Gastrocnemius medialis (tissue), 4 donors: ENCODE measurements around the gene PEDS1. TPM values are rescaled to one million over a fixed set of nuclear protein-coding genes. Genes with fewer than 3 reads are reported as not detected.
A peak's percentile ranks its signal among the peaks of the same experiment; 100 is the strongest.
"Not testable (repeated sequence)": the region's sequence is repeated elsewhere in the genome, so short reads cannot be mapped to it uniquely, and the experiment has no call there.

Experiments used
- ATAC-seq, 2 donors: fragments of 150-250 bp; one replicate each; pipeline ENCODE4 v1.9.1; 2016
- DNase-seq, 2 donors: peaks; one replicate each; pipeline ENCODE4 v3.0.0-alpha.2; 2019
- H3K27ac ChIP-seq, 4 donors: fragments of 200-600 bp; sonication (generic); 1 replicate in 1 of 4; 2 replicates in 3 of 4; pipeline ENCODE4 v1.5.1; 2016 to 2018; ENCODE audit warnings: mild to moderate bottlenecking in 2 of 4, moderate library complexity in 1 of 4
- H3K27me3 ChIP-seq, 3 donors: fragments of 200-600 bp; sonication (generic) in 2 of 3; 1 replicate in 1 of 3; 2 replicates in 2 of 3; pipeline versions ENCODE4 v1.5.1 to v1.6.0; 2016 to 2019; ENCODE audit warnings: mild to moderate bottlenecking in 1 of 3, moderate library complexity in 1 of 3
- H3K36me3 ChIP-seq, 2 donors: fragments of 200-600 bp; sonication (generic) in 1 of 2; one replicate each; pipeline ENCODE4 v1.5.1; 2017 to 2018
- H3K4me1 ChIP-seq, 2 donors: fragments of 200-600 bp; sonication (generic) in 1 of 2; one replicate each; pipeline ENCODE4 v1.5.1; 2016 to 2017; ENCODE audit warnings: mild to moderate bottlenecking in 2 of 2
- H3K4me3 ChIP-seq, 4 donors: fragments of 200-600 bp; sonication (generic) in 3 of 4; 1 replicate in 1 of 4; 2 replicates in 3 of 4; pipeline ENCODE4 v1.5.1; 2016 to 2019; ENCODE audit warnings: mild to moderate bottlenecking in 2 of 4
- H3K9me3 ChIP-seq, 3 donors: fragments of 200-600 bp; sonication (generic) in 2 of 3; 1 replicate in 1 of 3; 2 replicates in 2 of 3; pipeline ENCODE4 v1.5.1; 2016 to 2019
- POLR2A ChIP-seq, 2 donors: fragments of 450-650 bp; IDR thresholded peaks; one replicate each; pipeline ENCODE4 v1.6.1; 2017; ENCODE audit warnings: antibody characterized with exemption in 2 of 2, mild to moderate bottlenecking in 2 of 2, moderate library complexity in 2 of 2
- in situ Hi-C, 4 donors: fragments of 200-750 bp; cut with MboI; loops; one replicate each; pipeline versions ENCODE4 v1.15.0 to v1.8.0; 2017; ENCODE audit warnings: low sequenced_read_pairs in 4 of 4
- intact Hi-C: fragments of 100-400 bp; cut with DNase I; formaldehyde crosslinking; loops from one replicate; pipeline ENCODE4 v1.15.1; 2023; ENCODE audit warnings: low total_unique reads
- total RNA-seq, 4 donors: library from RNA; depleted of rRNA; stranded (reverse); fragments of >200 nt; gene quantifications; one replicate each; pipeline versions ENCODE4 v1.1.0 to v1.2.3, GENCODE V29; 2016
- TF ChIP-seq, protein P1 (sequence below), 5 experiments: fragments of 450-650 bp in 3 of 5; fragments of 200-600 bp in 2 of 5; sonication (generic) in 2 of 5; IDR thresholded peaks in 4 of 5; conservative IDR thresholded peaks in 1 of 5; 1 replicate in 4 of 5; 2 replicates in 1 of 5; pipeline ENCODE4 v1.5.1; 2016 to 2019; ENCODE audit warnings: antibody characterized with exemption in 5 of 5, mild to moderate bottlenecking in 3 of 5, moderate library complexity in 3 of 5

Gene PEDS1
- total RNA-seq, 4 donors from 2014 or later: 33.2 to 77.9 (median 38.2) TPM

DNA sequence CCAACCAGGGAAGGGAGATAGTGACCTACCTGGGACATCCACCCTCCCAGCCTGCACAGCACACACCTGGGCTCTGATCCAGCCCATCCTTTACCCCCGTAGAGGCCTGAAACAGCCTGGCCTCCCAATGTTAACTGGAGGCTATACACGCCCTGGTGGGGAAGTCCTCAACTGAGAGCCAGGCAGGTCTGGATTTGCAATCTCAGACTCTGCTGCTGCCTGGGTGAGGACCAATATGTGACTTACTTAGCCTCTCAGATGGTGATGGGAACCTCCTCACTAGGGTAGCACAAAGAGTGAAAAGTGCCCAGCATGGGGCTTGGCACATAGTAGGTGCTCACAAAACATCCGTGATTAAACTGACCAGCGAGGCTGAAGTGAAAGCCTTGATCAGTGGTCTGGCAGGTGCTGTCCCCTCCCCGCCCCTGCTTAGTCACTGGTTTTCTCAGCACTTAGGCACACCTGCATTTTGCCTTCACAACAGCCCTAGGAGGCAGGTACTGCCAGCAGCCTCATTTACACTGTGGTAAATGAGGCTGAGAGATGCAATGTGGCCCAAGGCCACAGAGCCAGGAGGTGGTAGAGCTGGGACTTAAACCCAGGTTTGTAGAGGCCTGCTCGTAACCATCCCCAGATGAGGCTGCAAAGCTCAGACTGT lies 12.4 kb downstream of the PEDS1 start:
- Histone ChIP-seq H3K27me3 (no peaks in the 10 kb centered on the region), H3K27ac (peak overlapping the region in 3 of 4 donors; percentile 15 to 96 (median 91)), H3K4me3 (no peak overlapping the region), H3K9me3 (no peaks in the 10 kb centered on the region), H3K4me1 (peaks cover 22 to 47% of the 10 kb centered on the region in 2 donors), H3K36me3 (peaks cover 0 to 10% of the 10 kb centered on the region in 2 donors)
- intact Hi-C loops (no loop called here), in situ Hi-C loops (no loop called here)
- no peak for DNase-seq
- TF ChIP-seq POLR2A (IDR thresholded peaks at IDR 0.05): no peak
- TF ChIP-seq, protein P1, sequence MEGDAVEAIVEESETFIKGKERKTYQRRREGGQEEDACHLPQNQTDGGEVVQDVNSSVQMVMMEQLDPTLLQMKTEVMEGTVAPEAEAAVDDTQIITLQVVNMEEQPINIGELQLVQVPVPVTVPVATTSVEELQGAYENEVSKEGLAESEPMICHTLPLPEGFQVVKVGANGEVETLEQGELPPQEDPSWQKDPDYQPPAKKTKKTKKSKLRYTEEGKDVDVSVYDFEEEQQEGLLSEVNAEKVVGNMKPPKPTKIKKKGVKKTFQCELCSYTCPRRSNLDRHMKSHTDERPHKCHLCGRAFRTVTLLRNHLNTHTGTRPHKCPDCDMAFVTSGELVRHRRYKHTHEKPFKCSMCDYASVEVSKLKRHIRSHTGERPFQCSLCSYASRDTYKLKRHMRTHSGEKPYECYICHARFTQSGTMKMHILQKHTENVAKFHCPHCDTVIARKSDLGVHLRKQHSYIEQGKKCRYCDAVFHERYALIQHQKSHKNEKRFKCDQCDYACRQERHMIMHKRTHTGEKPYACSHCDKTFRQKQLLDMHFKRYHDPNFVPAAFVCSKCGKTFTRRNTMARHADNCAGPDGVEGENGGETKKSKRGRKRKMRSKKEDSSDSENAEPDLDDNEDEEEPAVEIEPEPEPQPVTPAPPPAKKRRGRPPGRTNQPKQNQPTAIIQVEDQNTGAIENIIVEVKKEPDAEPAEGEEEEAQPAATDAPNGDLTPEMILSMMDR (IDR thresholded peaks at IDR 0.05 in 4 of 5, conservative IDR thresholded peaks at IDR 0.05 in 1 of 5): no peak
- no peak for ATAC-seq

DNA sequence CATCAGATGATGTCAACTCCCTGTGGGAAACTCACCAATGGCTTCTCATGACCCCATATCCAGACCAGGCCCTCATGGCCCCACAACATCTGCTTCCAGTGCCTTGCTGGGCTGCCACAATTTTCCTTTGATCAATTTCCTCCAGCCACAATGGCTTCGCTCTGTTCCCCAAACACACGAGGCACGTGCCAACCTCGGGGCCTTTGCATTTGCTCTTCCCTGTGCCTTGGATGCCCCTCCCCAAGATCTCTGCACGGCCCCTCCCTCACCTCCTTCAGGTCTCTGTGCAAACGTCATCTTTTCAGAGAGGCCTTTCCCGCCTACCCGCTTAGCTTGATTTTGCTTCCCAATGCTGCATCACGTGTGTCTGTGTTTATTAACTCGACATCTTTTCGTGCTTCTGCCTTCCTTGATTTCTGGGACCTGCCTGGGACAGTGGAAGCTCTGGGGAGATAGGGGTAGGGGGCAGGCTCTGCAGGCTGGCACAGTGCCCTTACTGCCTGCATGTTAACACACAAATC lies 13.1 kb downstream of the PEDS1 start:
- Histone ChIP-seq H3K4me3 (no peak overlapping the region), H3K36me3 (peaks cover 0 to 10% of the 10 kb centered on the region in 2 donors), H3K9me3 (no peaks in the 10 kb centered on the region), H3K4me1 (peaks cover 21 to 54% of the 10 kb centered on the region in 2 donors), H3K27me3 (no peaks in the 10 kb centered on the region), H3K27ac (peak overlapping the region in 3 of 4 donors; percentile 89 to 96 (median 91))
- in situ Hi-C loops: no loop called here
- intact Hi-C loops: no loop called here
- TF ChIP-seq POLR2A (IDR thresholded peaks at IDR 0.05): no peak
- TF ChIP-seq, protein P1 (IDR thresholded peaks at IDR 0.05 in 4 of 5, conservative IDR thresholded peaks at IDR 0.05 in 1 of 5): no peak
- no peak for ATAC-seq
- DNase-seq: no peak

DNA sequence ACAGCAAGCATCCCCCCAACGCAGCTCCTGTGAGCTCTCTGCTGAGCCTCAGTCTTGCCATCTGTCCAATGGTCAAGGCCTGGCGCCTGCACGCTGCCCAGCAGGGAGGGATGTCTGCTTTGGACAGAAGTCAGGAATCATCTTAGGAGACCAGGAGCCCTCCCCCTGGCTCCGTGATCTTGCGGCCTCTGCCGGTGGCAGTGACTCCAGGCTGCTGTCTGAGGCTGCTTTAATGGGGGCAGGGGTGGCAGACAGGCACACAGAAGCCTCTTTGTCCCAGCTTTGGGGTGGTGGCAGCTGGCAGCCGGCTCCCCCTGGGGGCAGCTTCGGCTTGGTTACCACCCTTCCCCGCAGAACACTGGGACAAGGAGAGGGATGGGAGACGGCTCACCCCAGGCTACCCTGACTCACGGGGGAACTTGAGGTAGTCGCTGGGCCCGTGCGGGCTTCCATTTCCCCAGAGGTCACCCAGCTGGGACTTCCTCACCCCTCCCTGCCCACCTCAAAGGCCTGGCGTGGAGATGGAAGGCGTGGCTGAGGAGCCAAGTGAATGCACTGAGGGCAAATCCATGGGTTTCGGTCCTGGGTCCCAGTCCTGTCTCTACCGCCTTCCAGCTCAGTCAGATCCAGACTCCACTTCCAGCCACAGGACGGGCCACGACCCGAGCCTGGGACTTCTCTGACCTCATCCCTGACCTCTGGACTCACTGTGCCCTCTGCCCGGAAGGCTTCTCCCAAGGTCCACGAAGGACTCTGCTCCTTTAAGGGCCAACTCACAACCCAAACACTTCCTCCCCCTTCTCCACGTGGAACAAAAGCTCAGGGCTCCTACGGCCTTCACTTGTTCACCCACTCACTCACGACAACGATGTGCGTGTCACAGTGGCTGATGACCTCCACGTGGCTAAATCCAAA lies 14.8 kb downstream of the PEDS1 start:
- Histone ChIP-seq H3K36me3 (peaks cover 0 to 10% of the 10 kb centered on the region in 2 donors), H3K4me3 (no peak overlapping the region), H3K9me3 (no peaks in the 10 kb centered on the region), H3K4me1 (peaks cover 27 to 62% of the 10 kb centered on the region in 2 donors), H3K27me3 (no peaks in the 10 kb centered on the region), H3K27ac (peak overlapping the region; percentile 85 to 96 (median 90))
- ATAC-seq (peak; percentile 15 to 35), DNase-seq (peak; percentile 35 to 65)
- in situ Hi-C loops: no loop called here
- no peak for TF ChIP-seq POLR2A (IDR thresholded peaks at IDR 0.05)
- TF ChIP-seq, protein P1 (IDR thresholded peaks at IDR 0.05 in 4 of 5, conservative IDR thresholded peaks at IDR 0.05 in 1 of 5): peak in 4 of 5 experiments; percentile 13 to 36 (median 26)
- intact Hi-C loops: no loop called here

DNA sequence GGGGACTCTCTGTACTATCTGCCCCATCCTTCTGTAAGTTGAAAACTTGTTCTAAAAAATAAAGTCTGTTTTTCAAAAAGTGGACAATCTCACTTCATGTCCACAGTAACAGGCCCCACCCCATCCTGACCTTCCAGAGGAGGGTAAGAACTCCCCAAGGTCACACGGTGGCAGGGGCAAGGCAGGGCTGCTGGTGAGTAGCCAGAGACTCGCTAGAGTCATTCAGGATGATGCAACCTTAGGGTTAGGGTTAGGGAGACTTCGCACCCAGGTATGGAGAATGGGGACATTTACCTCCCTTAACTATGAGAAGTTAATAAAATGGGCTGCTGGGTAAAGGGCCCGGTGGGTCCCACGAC lies 15.4 kb downstream of the PEDS1 start:
- ATAC-seq (peak; percentile 26 to 29), DNase-seq (peak in 1 of 2 donors; percentile 54)
- Histone ChIP-seq H3K9me3 (no peaks in the 10 kb centered on the region), H3K4me3 (no peak overlapping the region), H3K27ac (peak overlapping the region; percentile 85 to 96 (median 90)), H3K4me1 (peaks cover 32 to 67% of the 10 kb centered on the region in 2 donors), H3K36me3 (peaks cover 0 to 6% of the 10 kb centered on the region in 2 donors), H3K27me3 (no peaks in the 10 kb centered on the region)
- TF ChIP-seq, protein P1 (IDR thresholded peaks at IDR 0.05 in 4 of 5, conservative IDR thresholded peaks at IDR 0.05 in 1 of 5): no peak
- no peak for TF ChIP-seq POLR2A (IDR thresholded peaks at IDR 0.05)
- in situ Hi-C loops: no loop called here
- intact Hi-C loops: no loop called here

DNA sequence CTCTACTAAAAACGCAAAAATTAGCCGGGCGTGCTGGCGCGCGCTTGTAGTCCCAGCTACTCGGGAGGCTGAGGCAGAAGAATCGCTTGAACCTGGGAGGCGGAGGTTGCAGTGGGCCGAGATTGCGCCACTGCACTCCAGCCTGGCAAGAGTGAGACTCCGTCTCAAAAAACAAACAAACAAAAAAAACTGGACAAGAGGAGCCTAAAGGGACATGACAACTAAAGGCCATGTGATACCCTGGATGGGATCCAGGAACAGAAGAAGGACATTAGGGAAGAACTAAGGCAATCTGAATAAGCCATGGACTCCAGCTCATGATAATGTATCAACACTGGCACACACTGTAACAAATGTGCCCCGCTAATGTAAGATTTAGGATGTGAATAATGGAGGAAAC lies 15.8 kb downstream of the PEDS1 start:
- intact Hi-C loops, H3K9me3 ChIP-seq, H3K27me3 ChIP-seq, H3K36me3 ChIP-seq, in situ Hi-C loops: not testable (repeated sequence)
- Histone ChIP-seq H3K27ac (peak overlapping the region; percentile 85 to 96 (median 90)), H3K4me1 (peaks cover 36 to 71% of the 10 kb centered on the region in 2 donors), H3K4me3 (peak overlapping the region in 1 of 4 donors; percentile 1)
- ATAC-seq (peak; percentile 67 to 84), DNase-seq (peak; percentile 85 to 88)
